GM12801 (cell line): Measurements from ENCODE around the gene PCDHGA6.
A peak's percentile ranks its signal among the peaks of the same experiment; 100 is the strongest.
"Not testable (repeated sequence)": the region's sequence is repeated elsewhere in the genome, so short reads cannot be mapped to it uniquely, and the experiment has no call there.

ENCODE experiments used
- CTCF ChIP-seq: IDR thresholded peaks from one replicate; pipeline ENCODE4 v1.5.1; 2011; ENCODE audit warnings: control low read depth; ENCODE audit not compliant: insufficient read length; ENCODE audit errors: extremely low read depth

The PCDHGA6 gene

DNA sequence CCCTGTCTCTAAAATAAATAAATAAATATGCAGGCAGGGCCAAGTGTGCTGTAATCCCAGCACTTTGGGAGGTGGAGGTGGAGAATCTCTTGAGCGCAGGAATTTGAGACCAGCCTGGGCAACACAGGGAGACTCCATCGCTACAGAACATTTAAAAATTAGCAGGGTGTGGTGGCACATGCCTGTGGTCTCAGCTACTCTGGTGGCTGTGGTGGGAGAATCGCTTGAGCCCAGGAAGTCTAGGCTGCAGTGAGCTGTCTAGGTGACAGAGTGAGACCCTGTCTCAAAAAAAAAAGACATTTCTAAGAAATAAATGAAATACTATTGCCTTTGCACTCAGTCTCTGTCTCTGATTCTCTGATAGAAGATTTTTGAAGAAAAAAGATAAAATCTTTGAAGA, 37.9 kb downstream of the PCDHGA6 start:
- no peak for TF ChIP-seq CTCF

GRCh38 chr5:141412854-141413539, 39.3 kb downstream of the PCDHGA6 start, which contains the start of gene PCDHGA10:
TSS of gene PCDHGA10 (plus strand) at chr5:141412987. CDS start at chr5:141413176, 189 bp downstream.
- TF ChIP-seq CTCF: no peak

GRCh38 chr5:141413540-141414069, 39.9 kb downstream of the PCDHGA6 start:
- no peak for TF ChIP-seq CTCF

DNA sequence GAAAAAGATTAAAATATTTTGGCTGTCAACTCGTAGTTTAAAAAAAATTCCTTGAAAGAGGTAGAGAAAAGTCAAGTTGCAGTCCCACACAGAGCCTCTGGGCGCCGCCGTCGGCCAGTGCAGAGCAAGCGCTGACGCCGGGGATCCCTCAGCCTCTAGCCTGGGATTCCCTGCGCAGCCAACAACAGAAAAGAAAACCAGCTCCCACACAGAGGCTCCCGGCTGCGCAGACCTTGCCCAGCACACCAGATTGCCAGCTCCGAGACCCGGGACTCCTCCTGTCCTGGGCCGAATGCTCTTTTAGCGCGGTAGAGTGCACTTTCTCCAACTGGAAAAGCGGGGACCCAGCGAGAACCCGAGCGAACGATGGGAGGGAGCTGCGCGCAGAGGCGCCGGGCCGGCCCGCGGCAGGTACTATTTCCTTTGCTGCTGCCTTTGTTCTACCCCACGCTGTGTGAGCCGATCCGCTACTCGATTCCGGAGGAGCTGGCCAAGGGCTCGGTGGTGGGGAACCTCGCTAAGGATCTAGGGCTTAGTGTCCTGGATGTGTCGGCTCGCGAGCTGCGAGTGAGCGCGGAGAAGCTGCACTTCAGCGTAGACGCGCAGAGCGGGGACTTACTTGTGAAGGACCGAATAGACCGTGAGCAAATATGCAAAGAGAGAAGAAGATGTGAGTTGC, 43.9 kb downstream of the PCDHGA6 start, which contains the start of gene PCDHGB7:
Gene PCDHGB7, plus strand, starts transcription at position 184 of the 679 bp plus-strand sequence. Its CDS starts 183 bp downstream, at position 367.
- not testable (repeated sequence) for TF ChIP-seq CTCF

DNA sequence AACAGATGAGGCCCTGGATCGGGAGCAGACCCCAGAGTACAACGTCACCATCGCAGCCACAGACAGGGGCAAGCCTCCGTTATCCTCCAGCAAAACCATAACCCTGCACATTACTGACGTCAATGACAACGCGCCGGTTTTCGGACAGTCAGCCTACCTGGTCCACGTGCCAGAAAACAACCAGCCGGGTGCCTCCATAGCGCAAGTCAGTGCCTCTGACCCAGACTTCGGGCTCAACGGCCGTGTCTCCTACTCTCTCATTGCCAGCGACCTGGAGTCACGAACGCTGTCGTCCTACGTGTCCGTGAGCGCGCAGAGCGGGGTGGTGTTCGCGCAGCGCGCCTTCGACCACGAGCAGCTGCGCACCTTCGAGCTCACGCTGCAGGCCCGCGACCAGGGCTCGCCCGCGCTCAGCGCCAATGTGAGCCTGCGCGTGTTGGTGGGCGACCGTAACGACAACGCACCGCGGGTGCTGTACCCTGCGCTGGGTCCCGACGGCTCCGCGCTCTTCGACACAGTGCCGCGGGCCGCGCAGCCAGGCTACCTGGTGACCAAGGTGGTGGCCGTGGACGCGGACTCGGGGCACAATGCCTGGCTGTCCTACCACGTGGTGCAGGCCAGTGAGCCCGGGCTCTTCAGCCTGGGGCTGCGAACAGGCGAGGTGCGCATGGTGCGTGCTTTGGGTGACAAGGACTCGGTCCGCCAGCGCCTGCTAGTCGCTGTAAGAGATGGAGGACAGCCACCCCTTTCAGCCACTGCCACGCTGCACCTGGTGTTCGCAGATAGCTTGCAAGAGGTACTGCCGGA, 45.6 kb downstream of the PCDHGA6 start:
- no peak for TF ChIP-seq CTCF

DNA sequence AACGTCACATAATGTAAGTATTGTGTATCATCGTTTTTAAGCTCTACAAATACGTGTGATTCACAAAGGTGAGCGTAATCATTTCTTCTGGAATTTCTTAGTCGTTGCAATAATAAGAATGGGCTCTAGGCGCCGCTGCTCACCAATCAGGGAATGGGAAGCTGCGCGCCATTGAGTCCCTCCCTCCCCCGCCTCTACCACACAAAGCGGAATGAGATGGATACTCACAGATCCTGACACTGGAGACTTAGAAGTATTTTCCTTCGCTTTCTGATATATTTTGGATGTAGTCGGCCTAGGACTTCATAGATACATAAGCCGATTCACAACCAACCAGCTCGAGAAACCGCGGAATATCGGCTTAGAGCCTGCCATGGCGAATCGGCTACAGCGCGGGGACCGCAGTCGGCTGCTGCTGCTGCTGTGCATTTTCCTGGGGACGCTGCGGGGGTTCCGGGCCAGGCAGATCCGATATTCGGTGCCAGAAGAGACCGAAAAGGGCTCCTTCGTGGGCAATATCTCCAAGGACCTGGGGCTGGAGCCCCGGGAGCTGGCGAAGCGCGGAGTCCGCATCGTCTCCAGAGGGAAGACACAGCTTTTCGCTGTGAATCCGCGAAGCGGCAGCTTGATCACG, 47.3 kb downstream of the PCDHGA6 start, which contains the start of gene PCDHGA11:
Gene PCDHGA11, plus strand, starts transcription at position 197 of the 634 bp plus-strand sequence. Its CDS starts 177 bp downstream, at position 374.
- peak; percentile 15 for TF ChIP-seq CTCF
